ENCODE results near the gene SLC25A18.

Gene SLC25A18

GRCh38 chr22:17536269-17536668 lies 27.0 kb upstream of the SLC25A18 start:
- TF ChIP-seq CTCF (IDR thresholded peaks at IDR 0.05; ENCODE audit: low read depth, low read length): no peak
- Histone ChIP-seq H3K9me3 (no peaks in the 10 kb centered on the region), H3K4me1 (no peaks in the 10 kb centered on the region), H3K36me3 (no peaks in the 10 kb centered on the region), H3K27me3 (no peaks in the 10 kb centered on the region), H3K4me3 (ENCODE audit: low read depth, low read length) (no peak overlapping the region)
- DNase-seq: no peak

GRCh38 chr22:17537155-17537554 lies 26.1 kb upstream of the SLC25A18 start:
- Histone ChIP-seq H3K27me3 (no peaks in the 10 kb centered on the region), H3K9me3 (no peaks in the 10 kb centered on the region), H3K36me3 (no peaks in the 10 kb centered on the region), H3K4me1 (no peaks in the 10 kb centered on the region), H3K4me3 (ENCODE audit: low read depth, low read length) (no peak overlapping the region)
- no peak for DNase-seq
- TF ChIP-seq CTCF (IDR thresholded peaks at IDR 0.05; ENCODE audit: low read depth, low read length): no peak

- TF ChIP-seq CTCF (IDR thresholded peaks at IDR 0.05; ENCODE audit: low read depth, low read length): no peak
- DNase-seq: no peak
- Histone ChIP-seq H3K27me3 (no peaks in the 10 kb centered on the region), H3K4me1 (no peaks in the 10 kb centered on the region), H3K4me3 (ENCODE audit: low read depth, low read length) (no peak overlapping the region), H3K36me3 (no peaks in the 10 kb centered on the region), H3K9me3 (no peaks in the 10 kb centered on the region)
Measured at GRCh38 chr22:17540481-17540880, 22.8 kb upstream of the SLC25A18 start.

- Histone ChIP-seq H3K4me3 (ENCODE audit: low read depth, low read length) (no peak overlapping the region), H3K4me1 (no peaks in the 10 kb centered on the region), H3K9me3 (no peaks in the 10 kb centered on the region), H3K36me3 (no peaks in the 10 kb centered on the region), H3K27me3 (no peaks in the 10 kb centered on the region)
- TF ChIP-seq CTCF (IDR thresholded peaks at IDR 0.05; ENCODE audit: low read depth, low read length): no peak
- DNase-seq: no peak
Measured at GRCh38 chr22:17541476-17541875, 21.8 kb upstream of the SLC25A18 start.

- TF ChIP-seq CTCF (IDR thresholded peaks at IDR 0.05; ENCODE audit: low read depth, low read length): no peak
- H3K9me3 ChIP-seq: no peaks in the 10 kb centered on the region
- no peaks in the 10 kb centered on the region for H3K27me3 ChIP-seq
- H3K4me3 ChIP-seq (ENCODE audit: low read depth, low read length): no peak overlapping the region
- no peak for DNase-seq
- H3K36me3 ChIP-seq: no peaks in the 10 kb centered on the region
- no peaks in the 10 kb centered on the region for H3K4me1 ChIP-seq
Measured at GRCh38 chr22:17542452-17542851, 20.8 kb upstream of the SLC25A18 start.

- no peak for TF ChIP-seq CTCF (IDR thresholded peaks at IDR 0.05; ENCODE audit: low read depth, low read length)
- H3K36me3 ChIP-seq: no peaks in the 10 kb centered on the region
Measured at GRCh38 chr22:17548010-17548755, 15.1 kb upstream of the SLC25A18 start.

More at GRCh38 chr22:17548010-17548755, 15.1 kb upstream of the SLC25A18 start:
- no peak overlapping the region for H3K4me3 ChIP-seq (ENCODE audit: low read depth, low read length)
- DNase-seq: no peak
- H3K4me1 ChIP-seq: no peaks in the 10 kb centered on the region
- no peaks in the 10 kb centered on the region for H3K9me3 ChIP-seq
- no peaks in the 10 kb centered on the region for H3K27me3 ChIP-seq

Data from BE2C (cell line).